HG03521 (cell line): ENCODE results near the gene SHCBP1L.

ENCODE experiments used
- ATAC-seq: cut with Tn5 transposase; IDR thresholded peaks from one replicate; pipeline ENCODE4 v1.9.1; 2021; ENCODE audit warnings: mild to moderate bottlenecking, moderate library complexity; ENCODE audit not compliant: unreplicated experiment

SHCBP1L gene

DNA sequence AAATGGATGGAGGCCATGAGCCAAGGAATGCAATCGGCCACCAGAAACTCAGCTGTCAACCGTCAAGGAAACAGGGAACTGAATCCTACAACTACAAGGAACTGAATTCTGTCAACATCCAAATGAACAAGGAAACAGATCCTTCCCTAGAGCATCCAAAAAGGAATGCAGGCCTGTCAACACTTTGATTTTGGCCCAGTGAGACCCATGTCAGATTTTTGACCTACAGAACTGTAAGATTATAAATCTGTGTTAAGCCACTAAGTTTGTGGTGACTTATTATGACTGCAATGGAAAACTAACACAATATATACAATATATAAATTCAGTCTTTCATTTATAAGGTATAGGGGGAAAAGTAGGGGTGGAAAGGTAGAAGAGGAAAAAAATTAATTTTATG lies 55.3 kb downstream of the SHCBP1L start:
- ATAC-seq, result no peak

GRCh38 chr1:182890927-182891610 lies 61.9 kb downstream of the SHCBP1L start:
- no peak for ATAC-seq

DNA sequence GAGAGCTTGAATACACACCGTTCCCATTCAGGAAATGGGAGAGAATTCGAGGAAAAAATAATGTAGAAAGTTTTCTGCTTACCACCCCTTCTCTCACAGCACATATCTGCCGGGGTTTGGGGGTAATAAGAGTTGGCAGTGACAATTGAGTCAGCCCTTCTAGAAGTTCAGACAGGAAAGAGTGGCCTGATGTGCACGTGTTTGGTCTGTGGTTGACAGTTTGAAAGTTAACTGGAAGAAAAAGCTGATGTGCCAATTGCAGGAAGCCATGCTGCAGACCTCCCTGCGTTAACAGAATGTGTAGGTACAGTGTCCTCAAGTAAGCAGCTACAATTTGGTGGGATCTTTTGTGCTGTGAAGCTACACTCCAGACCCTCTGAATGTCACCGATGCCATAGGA lies 63.0 kb downstream of the SHCBP1L start:
- no peak for ATAC-seq

GRCh38 chr1:182888736-182889531 lies 64.0 kb downstream of the SHCBP1L start:
- ATAC-seq, result no peak

DNA sequence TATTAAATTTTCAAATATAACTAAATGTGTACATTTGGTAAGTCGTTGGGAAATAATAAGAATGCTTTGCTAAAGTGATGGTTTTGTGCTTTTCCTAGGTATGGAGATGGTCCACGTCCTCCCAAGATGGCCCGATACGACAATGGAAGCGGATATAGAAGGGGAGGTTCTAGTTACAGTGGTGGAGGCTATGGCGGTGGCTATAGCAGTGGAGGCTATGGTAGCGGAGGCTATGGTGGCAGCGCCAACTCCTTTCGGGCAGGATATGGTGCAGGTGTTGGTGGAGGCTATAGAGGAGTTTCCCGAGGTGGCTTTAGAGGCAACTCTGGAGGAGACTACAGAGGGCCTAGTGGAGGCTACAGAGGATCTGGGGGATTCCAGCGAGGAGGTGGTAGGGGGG lies 66.0 kb downstream of the SHCBP1L start:
- ATAC-seq, result no peak

GRCh38 chr1:182885591-182885990 lies 67.4 kb downstream of the SHCBP1L start:
- no peak for ATAC-seq

DNA sequence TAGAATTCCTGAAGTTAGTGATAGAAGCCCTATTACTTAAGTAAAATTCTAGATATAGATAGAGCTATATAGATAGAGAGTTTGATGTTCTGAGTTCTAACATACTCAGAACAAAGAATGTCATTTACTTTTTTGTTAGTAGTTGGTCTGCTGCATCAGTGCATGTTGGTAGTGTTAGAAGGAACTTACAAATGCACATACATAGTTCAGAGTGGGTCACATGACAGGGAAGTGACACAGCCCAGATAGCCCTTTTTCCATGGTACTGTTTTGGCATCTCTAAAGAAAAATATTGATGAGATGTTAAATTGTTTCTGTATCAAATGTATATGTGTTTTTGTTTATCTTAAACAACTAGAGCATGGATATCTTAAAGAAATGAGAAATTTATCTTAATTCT lies 68.1 kb downstream of the SHCBP1L start:
- no peak for ATAC-seq

GRCh38 chr1:182877842-182878241 lies 75.1 kb downstream of the SHCBP1L start:
- no peak for ATAC-seq

DNA sequence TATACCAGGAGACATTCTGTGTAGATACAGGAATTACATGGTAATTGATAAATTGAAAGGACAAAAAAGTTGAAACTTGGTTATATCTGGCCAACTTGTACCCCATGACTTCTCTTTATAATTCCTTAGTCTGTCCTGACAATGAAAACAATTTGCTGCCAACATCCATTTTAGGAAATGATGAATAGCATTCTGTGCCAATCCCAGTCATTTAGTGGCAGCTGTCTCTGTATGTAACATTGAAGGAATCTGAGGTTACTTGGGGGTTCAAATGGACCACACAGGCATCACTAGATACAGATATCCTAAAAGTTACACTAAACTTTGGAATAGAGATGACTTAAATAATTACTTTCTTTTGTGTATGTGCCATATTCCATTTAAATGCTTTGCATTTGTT lies 75.6 kb downstream of the SHCBP1L start:
- ATAC-seq, result no peak

- no peak for ATAC-seq
Observed at GRCh38 chr1:182875889-182876288, 77.1 kb downstream of the SHCBP1L start.

DNA sequence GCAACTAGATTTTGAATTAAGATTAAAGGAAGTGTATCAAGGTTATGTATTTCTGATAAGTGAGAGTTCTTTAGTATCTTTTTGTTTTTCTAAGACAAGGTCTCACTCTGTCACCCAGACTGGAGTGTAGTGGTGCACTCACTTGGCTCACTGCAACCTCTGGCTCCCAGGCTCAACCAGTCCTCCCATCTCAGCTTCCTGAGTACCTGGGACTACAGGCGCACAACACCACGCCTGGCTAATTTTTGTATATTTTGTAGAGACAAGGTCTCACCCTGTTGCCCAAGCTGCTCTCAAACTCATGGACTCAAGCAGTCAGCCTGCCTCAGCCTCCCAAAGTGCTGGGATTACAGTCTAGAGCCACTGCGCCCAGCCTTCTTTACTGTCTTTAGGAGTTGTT lies 80.1 kb downstream of the SHCBP1L start:
- no peak for ATAC-seq

- ATAC-seq, result no peak
Observed at GRCh38 chr1:182869241-182869666, 83.7 kb downstream of the SHCBP1L start.

- ATAC-seq, result no peak
Observed at GRCh38 chr1:182867861-182868260, 85.1 kb downstream of the SHCBP1L start.

DNA sequence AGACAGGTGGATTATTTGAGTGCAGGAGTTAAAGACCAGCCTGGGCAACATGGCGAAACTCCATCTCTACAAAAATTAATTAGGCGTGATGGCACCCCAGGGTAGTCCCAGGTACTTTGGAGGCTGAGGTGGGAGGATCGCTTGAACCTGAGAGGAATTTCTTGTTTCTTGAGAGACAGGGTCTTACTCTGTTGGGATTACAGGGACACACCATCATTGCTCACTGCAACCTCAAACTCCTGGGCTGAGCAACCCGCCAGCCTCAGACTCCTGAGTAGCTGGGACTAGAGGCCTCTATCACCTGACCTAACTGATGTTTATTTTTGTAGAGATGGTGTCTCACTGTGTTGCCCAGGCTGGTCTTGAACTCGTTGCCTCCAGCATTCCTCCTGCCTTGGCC lies 89.0 kb downstream of the SHCBP1L start:
- no peak for ATAC-seq

GRCh38 chr1:182862827-182863226 lies 90.1 kb downstream of the SHCBP1L start:
- no peak for ATAC-seq

GRCh38 chr1:182861994-182862393 lies 91.0 kb downstream of the SHCBP1L start:
- no peak for ATAC-seq

DNA sequence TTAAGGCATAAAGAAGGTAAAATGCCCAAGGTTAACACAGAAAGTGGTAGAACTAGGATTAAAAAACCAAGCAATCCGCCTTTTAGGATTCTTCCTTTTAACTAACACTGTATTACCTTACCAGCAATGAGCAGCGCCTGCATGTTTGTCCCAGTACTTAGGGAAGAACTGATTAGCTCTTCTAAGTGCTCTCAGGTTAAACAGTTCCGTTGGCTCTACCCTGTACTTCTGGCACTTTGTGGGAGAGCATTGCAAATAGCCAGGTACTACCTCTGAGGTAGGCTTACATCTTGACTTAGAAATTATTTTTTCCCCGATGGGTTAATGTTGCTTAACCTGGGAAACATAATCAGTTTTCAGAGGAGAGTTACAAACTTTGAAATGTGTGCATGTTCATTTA lies 92.3 kb downstream of the SHCBP1L start:
- no peak for ATAC-seq

GRCh38 chr1:182857212-182857611 lies 95.8 kb downstream of the SHCBP1L start:
- ATAC-seq, result no peak

GRCh38 chr1:182855911-182856310 lies 97.1 kb downstream of the SHCBP1L start:
- ATAC-seq, result no peak

GRCh38 chr1:182851825-182852224 lies 101.1 kb downstream of the SHCBP1L start:
- no peak for ATAC-seq

DNA sequence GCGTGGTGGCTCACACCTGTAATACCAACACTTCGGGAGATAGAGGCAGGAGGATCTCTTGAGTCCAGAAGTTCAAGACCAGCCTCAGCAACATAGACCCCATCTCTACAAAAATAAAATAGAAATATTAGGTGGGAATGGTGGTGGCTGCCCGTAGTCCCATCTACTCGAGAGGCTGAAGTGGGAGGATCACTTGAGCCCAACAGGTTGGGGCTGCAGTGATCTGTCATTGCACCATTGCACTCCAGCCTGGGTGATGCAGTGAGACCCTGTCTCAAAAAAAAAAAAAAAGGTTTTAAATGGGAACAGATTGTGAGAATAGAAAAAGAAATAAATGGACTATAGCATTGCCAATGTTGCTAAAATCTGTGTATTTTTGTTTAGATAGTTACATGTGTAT lies 102.6 kb downstream of the SHCBP1L start:
- no peak for ATAC-seq
